HEK293 (cell line): ENCODE data around the gene OLR1.

ENCODE experiments used
- AEBP2 ChIP-seq: fragments of 450-650 bp; formaldehyde crosslinking; IDR thresholded peaks from 2 replicates; pipeline ENCODE4 v1.5.1; 2016; ENCODE audit warnings: missing biosample characterization, missing genetic modification characterization, borderline replicate concordance
- BCL11B ChIP-seq: fragments of 450-650 bp; formaldehyde crosslinking; IDR thresholded peaks from 2 replicates; pipeline ENCODE4 v1.5.1; 2016; ENCODE audit warnings: low read depth, missing biosample characterization, missing genetic modification characterization
- BCL6B ChIP-seq: fragments of 450-650 bp; formaldehyde crosslinking; IDR thresholded peaks from 2 replicates; pipeline ENCODE4 v1.5.1; 2017; ENCODE audit warnings: missing biosample characterization, missing genetic modification characterization
- KLF17 ChIP-seq: fragments of 450-650 bp; formaldehyde crosslinking; IDR thresholded peaks from 2 replicates; pipeline ENCODE4 v1.5.1; 2016; ENCODE audit warnings: missing biosample characterization, missing genetic modification characterization
- KLF8 ChIP-seq: fragments of 450-650 bp; formaldehyde crosslinking; IDR thresholded peaks from 2 replicates; pipeline ENCODE4 v1.5.1; 2016; ENCODE audit warnings: missing biosample characterization, missing genetic modification characterization
- KLF9 ChIP-seq: fragments of 450-650 bp; formaldehyde crosslinking; IDR thresholded peaks from 2 replicates; pipeline ENCODE4 v1.5.1; 2016; ENCODE audit warnings: missing biosample characterization, missing genetic modification characterization, low read depth
- OSR2 ChIP-seq: fragments of 450-650 bp; formaldehyde crosslinking; IDR thresholded peaks from 2 replicates; pipeline ENCODE4 v1.5.1; 2016; ENCODE audit warnings: missing biosample characterization, missing genetic modification characterization
- PATZ1 ChIP-seq: fragments of 450-650 bp; formaldehyde crosslinking; IDR thresholded peaks from 2 replicates; pipeline ENCODE4 v1.5.1; 2016; ENCODE audit warnings: missing biosample characterization, missing genetic modification characterization
- PRDM4 ChIP-seq: fragments of 450-650 bp; formaldehyde crosslinking; IDR thresholded peaks from 2 replicates; pipeline ENCODE4 v1.5.1; 2017; ENCODE audit warnings: missing biosample characterization, missing genetic modification characterization
- REPIN1 ChIP-seq: fragments of 450-650 bp; formaldehyde crosslinking; IDR thresholded peaks from 2 replicates; pipeline ENCODE4 v1.5.1; 2017; ENCODE audit warnings: missing biosample characterization, missing genetic modification characterization, low read depth
- SP7 ChIP-seq: fragments of 450-650 bp; formaldehyde crosslinking; IDR thresholded peaks from 2 replicates; pipeline ENCODE4 v1.5.1; 2016; ENCODE audit warnings: missing biosample characterization, missing genetic modification characterization
- YY2 ChIP-seq: fragments of 450-650 bp; formaldehyde crosslinking; IDR thresholded peaks from 2 replicates; pipeline ENCODE4 v1.5.1; 2016; ENCODE audit warnings: missing biosample characterization, missing genetic modification characterization
- ZBTB44 ChIP-seq: fragments of 450-650 bp; IDR thresholded peaks from 2 replicates; pipeline ENCODE4 v1.5.1; 2018; ENCODE audit warnings: missing biosample characterization, mild to moderate bottlenecking, missing genetic modification characterization
- ZBTB8A ChIP-seq: fragments of 450-650 bp; formaldehyde crosslinking; IDR thresholded peaks from 2 replicates; pipeline ENCODE4 v1.5.1; 2016; ENCODE audit warnings: missing biosample characterization, missing genetic modification characterization
- ZFHX2 ChIP-seq: fragments of 450-650 bp; formaldehyde crosslinking; conservative IDR thresholded peaks from 2 replicates; pipeline ENCODE4 v1.5.1; 2016; ENCODE audit warnings: missing biosample characterization, missing genetic modification characterization
- ZFP37 ChIP-seq: fragments of 450-650 bp; formaldehyde crosslinking; IDR thresholded peaks from 2 replicates; pipeline ENCODE4 v1.5.1; 2016; ENCODE audit warnings: missing biosample characterization, missing genetic modification characterization
- ZNF10 ChIP-seq: fragments of 450-650 bp; formaldehyde crosslinking; IDR thresholded peaks from 2 replicates; pipeline ENCODE4 v1.5.1; 2017; ENCODE audit warnings: missing biosample characterization, missing genetic modification characterization
- ZNF138 ChIP-seq: fragments of 450-650 bp; formaldehyde crosslinking; IDR thresholded peaks from 2 replicates; pipeline ENCODE4 v1.5.1; 2016; ENCODE audit warnings: missing biosample characterization, missing genetic modification characterization, borderline replicate concordance
- ZNF146 ChIP-seq: fragments of 450-650 bp; formaldehyde crosslinking; IDR thresholded peaks from 2 replicates; pipeline ENCODE4 v1.5.1; 2016; ENCODE audit warnings: missing biosample characterization, missing genetic modification characterization
- ZNF341 ChIP-seq: fragments of 450-650 bp; formaldehyde crosslinking; IDR thresholded peaks from 2 replicates; pipeline ENCODE4; 2016; ENCODE audit warnings: low read depth, missing biosample characterization, missing genetic modification characterization
- ZNF391 ChIP-seq: fragments of 450-650 bp; formaldehyde crosslinking; IDR thresholded peaks from 2 replicates; pipeline ENCODE4 v1.5.1; 2016; ENCODE audit warnings: low read depth, missing biosample characterization, missing genetic modification characterization, borderline replicate concordance
- ZNF404 ChIP-seq: fragments of 450-650 bp; formaldehyde crosslinking; IDR thresholded peaks from 2 replicates; pipeline ENCODE4 v1.5.1; 2017; ENCODE audit warnings: missing biosample characterization, missing genetic modification characterization
- ZNF48 ChIP-seq: fragments of 450-650 bp; formaldehyde crosslinking; IDR thresholded peaks from 2 replicates; pipeline ENCODE4 v1.5.1; 2016; ENCODE audit warnings: missing biosample characterization, missing genetic modification characterization
- ZNF513 ChIP-seq: fragments of 450-650 bp; IDR thresholded peaks from 2 replicates; pipeline ENCODE4 v1.5.1; 2018; ENCODE audit warnings: missing biosample characterization, missing genetic modification characterization
- ZNF548 ChIP-seq: fragments of 450-650 bp; formaldehyde crosslinking; IDR thresholded peaks from 2 replicates; pipeline ENCODE4 v1.5.1; 2016; ENCODE audit warnings: missing biosample characterization, missing genetic modification characterization
- ZNF623 ChIP-seq: fragments of 450-650 bp; formaldehyde crosslinking; IDR thresholded peaks from 2 replicates; pipeline ENCODE4 v1.5.1; 2016; ENCODE audit warnings: missing biosample characterization, missing genetic modification characterization
- ZNF654 ChIP-seq: fragments of 450-650 bp; formaldehyde crosslinking; IDR thresholded peaks from 2 replicates; pipeline ENCODE4 v1.5.1; 2016; ENCODE audit warnings: low read depth, missing biosample characterization, missing genetic modification characterization

OLR1 gene

GRCh38 chr12:10213168-10214135, 41.5 kb upstream of the OLR1 start (continued):
- TF ChIP-seq ZBTB44 (tag by site-specific recombination) (peak; percentile 40), BCL6B (tag by site-specific recombination) (no peak), ZNF404 (tag by site-specific recombination) (no peak), ZFHX2 (tag by site-specific recombination) (peak; percentile 80), PATZ1 (tag by site-specific recombination) (0 out of 2 replicates have a peak, but pooled peaks have one; percentile 33), ZNF138 (no peak), ZNF548 (tag by site-specific recombination) (no peak), KLF17 (tag by site-specific recombination) (0 out of 2 replicates have a peak, but pooled peaks have one; percentile 11), ZNF623 (tag by site-specific recombination) (0 out of 2 replicates have a peak, but pooled peaks have one; percentile 3), AEBP2 (tag by site-specific recombination) (no peak), ZFP37 (tag by site-specific recombination) (no peak), ZNF48 (tag by site-specific recombination) (no peak), ZNF654 (no peak), BCL11B (no peak), ZNF513 (tag by site-specific recombination) (no peak), ZNF146 (no peak), KLF8 (tag by site-specific recombination) (no peak; the same call in 1 of the 2 replicates), OSR2 (tag by site-specific recombination) (no peak), KLF9 (tag by site-specific recombination) (peak; percentile 50), ZNF341 (tag by site-specific recombination) (peak; percentile 7; the same call in 1 of the 2 replicates), ZNF391 (tag by site-specific recombination) (no peak), SP7 (no peak), REPIN1 (tag by site-specific recombination) (no peak), ZNF10 (tag by site-specific recombination) (no peak), ZBTB8A (tag by site-specific recombination) (peak; percentile 77), PRDM4 (no peak), YY2 (tag by site-specific recombination) (no peak)
